Psoas muscle (tissue), 8 donors: ENCODE measurements around the gene KDM7A. TPM values are rescaled to one million over a fixed set of nuclear protein-coding genes. Genes with fewer than 3 reads are reported as not detected.
"Not testable (repeated sequence)": the region's sequence is repeated elsewhere in the genome, so short reads cannot be mapped to it uniquely, and the experiment has no call there.

ENCODE experiments used
- ATAC-seq, 4 donors: fragments of 200-7000 bp; cut with Tn5 transposase; one replicate each; pipeline ENCODE4 v1.9.1; 2020; ENCODE audit warnings: moderate library complexity in 3 of 4, mild to moderate bottlenecking in 2 of 4
- DNase-seq, 2 donors: peaks; one replicate each; pipeline ENCODE4 v3.0.0-alpha.2; 2020
- H3K27ac ChIP-seq: fragments of 200-600 bp; one replicate; pipeline ENCODE4 v1.8.0; 2022
- H3K27me3 ChIP-seq, 3 donors: fragments of 200-600 bp in 1 of 3; one replicate each; pipeline versions ENCODE4 v1.6.1 to v1.8.0; 2013 to 2022; ENCODE audit warnings: low read length in 2 of 3, mild to moderate bottlenecking in 2 of 3, moderate library complexity in 1 of 3; ENCODE audit not compliant: insufficient read depth in 3 of 3
- H3K36me3 ChIP-seq, 2 donors: fragments of 200-600 bp in 1 of 2; one replicate each; pipeline versions ENCODE4 v1.6.1 to v1.8.0; 2013 to 2022; ENCODE audit warnings: low read depth in 1 of 2, mild to moderate bottlenecking in 1 of 2, moderate library complexity in 1 of 2; ENCODE audit not compliant: insufficient read depth in 1 of 2
- H3K4me1 ChIP-seq: fragments of 200-600 bp; one replicate; pipeline ENCODE4 v1.8.0; 2022
- H3K4me3 ChIP-seq: fragments of 200-600 bp; one replicate; pipeline ENCODE4 v1.8.0; 2022; ENCODE audit warnings: mild to moderate bottlenecking
- H3K9me3 ChIP-seq: fragments of 200-600 bp; one replicate; pipeline ENCODE4 v1.8.0; 2022
- CTCF ChIP-seq: fragments of 200-600 bp; IDR thresholded peaks from one replicate; pipeline ENCODE4 v1.8.0; 2022; ENCODE audit warnings: antibody characterized with exemption
- WGBS, 3 donors: extraction: QIAGEN DNeasy Blood & Tissue Kit; methylation state at CpG; one replicate each; pipeline versions ENCODE4 v1.1.6 to v1.1.7; 2013; 5-methylcytosine and 5-hydroxymethylcytosine counted together
- intact Hi-C, 2 donors: fragments of 100-400 bp; cut with DNase I; formaldehyde crosslinking; loops; one replicate each; pipeline versions ENCODE4 v1.11.0 to v1.14.2; 2022
- polyA plus RNA-seq, 3 donors: library from polyadenylated mRNA; stranded (reverse); fragments of 200-250 nt; gene quantifications; one replicate each; pipeline ENCODE4 v1.2.3, GENCODE V29; 2013
- total RNA-seq, 4 donors: library from RNA; stranded (reverse); fragmentation: NEBNext Ultra II Directional in 2 of 4; extraction: Animal tissue kit (Norgen Biotek cat#: 25700) in 2 of 4; gene quantifications; one replicate each; pipeline versions ENCODE4 v1.2.1 to v1.2.4, GENCODE V29; 2021 to 2023
- donor health status: healthy with polysubstance abuse.
- donor health status: DM: no; HTN: no; CAD: no; lungs with moderate emphysema.
- donor health status: Bipolar disorder and iron deficiency.
- donor health status: healthy.
- donor health status: DM: yes; HTN: yes; CAD: no.
- donor health status: DM: no; HTN: no; CAD: no.
- donor health status: DM: no; HTN: no; CAD: no.
- donor health status: DM: yes; HTN: yes; CAD: no.

Gene KDM7A
- total and polyA plus RNA-seq, 7 donors: 5.5 to 59.4 (median 27.4) TPM

GRCh38 chr7:140122965-140123364 lies 53.8 kb downstream of the KDM7A start:
- Histone ChIP-seq H3K36me3 (peaks cover 0 to 76% of the 10 kb centered on the region in 2 donors), H3K27ac (no peak overlapping the region), H3K4me1 (no peaks in the 10 kb centered on the region), H3K27me3 (no peaks in the 10 kb centered on the region), H3K4me3 (no peak overlapping the region), H3K9me3 (no peaks in the 10 kb centered on the region)
- intact Hi-C loops: no loop called here
- no peak for ATAC-seq
- TF ChIP-seq CTCF: no peak
- WGBS, 3 donors: 91 to 95% (median 92%) methylated on average over 3 of the region's 3 CpGs
- no peak for DNase-seq

- Histone ChIP-seq H3K36me3 (peaks cover 0 to 76% of the 10 kb centered on the region in 2 donors), H3K4me1 (no peaks in the 10 kb centered on the region), H3K27me3 (no peaks in the 10 kb centered on the region), H3K4me3 (no peak overlapping the region), H3K27ac (no peak overlapping the region), H3K9me3 (no peaks in the 10 kb centered on the region)
- intact Hi-C loops: no loop called here
- ATAC-seq (no peak), DNase-seq (no peak)
- TF ChIP-seq CTCF: no peak
- WGBS, 3 donors: 34 to 52% (median 49%) methylated on average over 4 of the region's 4 CpGs
Measured at GRCh38 chr7:140121326-140121725, 55.5 kb downstream of the KDM7A start.

GRCh38 chr7:140114817-140115216 lies 62.0 kb downstream of the KDM7A start:
- not testable (repeated sequence) for H3K4me3 ChIP-seq, ATAC-seq, H3K27ac ChIP-seq, H3K27me3 ChIP-seq, DNase-seq, H3K4me1 ChIP-seq, H3K9me3 ChIP-seq
- H3K36me3 ChIP-seq: peaks cover 0 to 83% of the 10 kb centered on the region in 2 donors
- intact Hi-C loops: loop anchor here in 1 of 2 donors (5.0 kb wide), 1 partner anchor 667 kb away; no protein-coding TSS in a partner anchor
- WGBS, 3 donors: 97 to 99% (median 98%) methylated on average over 15 to 31 of the region's 31 CpGs

- H3K27ac ChIP-seq, ATAC-seq, H3K4me1 ChIP-seq, H3K27me3 ChIP-seq, intact Hi-C loops, DNase-seq, H3K4me3 ChIP-seq, H3K9me3 ChIP-seq: not testable (repeated sequence)
- WGBS, 3 donors: 86 to 94% (median 89%) methylated on average over 7 to 8 of the region's 8 CpGs
- peaks cover 0 to 59% of the 10 kb centered on the region in 2 donors for H3K36me3 ChIP-seq
Measured at GRCh38 chr7:140108777-140109176, 68.0 kb downstream of the KDM7A start.

- no peak for TF ChIP-seq CTCF
- Histone ChIP-seq H3K36me3 (peaks cover 19 to 99% of the 10 kb centered on the region in 2 donors), H3K27ac (no peak overlapping the region), H3K27me3 (no peaks in the 10 kb centered on the region), H3K9me3 (no peaks in the 10 kb centered on the region), H3K4me3 (no peak overlapping the region), H3K4me1 (no peaks in the 10 kb centered on the region)
- ATAC-seq (no peak), DNase-seq (no peak)
- WGBS, 3 donors: 82 to 90% (median 86%) methylated on average over 4 of the region's 4 CpGs
- intact Hi-C loops: no loop called here
Measured at GRCh38 chr7:140096459-140096858, 80.3 kb downstream of the KDM7A start.

GRCh38 chr7:140093375-140093774 lies 83.4 kb downstream of the KDM7A start:
- 88 to 97% (median 90%) methylated on average over 1 of the region's 1 CpG for WGBS, 3 donors
- Histone ChIP-seq H3K27ac (no peak overlapping the region), H3K4me1 (no peaks in the 10 kb centered on the region), H3K36me3 (peaks cover 17 to 100% of the 10 kb centered on the region in 2 donors), H3K4me3 (no peak overlapping the region), H3K27me3 (no peaks in the 10 kb centered on the region), H3K9me3 (no peaks in the 10 kb centered on the region)
- TF ChIP-seq CTCF: no peak
- intact Hi-C loops: loop anchor here in 1 of 2 donors (5.0 kb wide), 1 partner anchor 34 kb away; no protein-coding TSS in a partner anchor
- DNase-seq: no peak
- ATAC-seq: no peak
